ENCODE data around the gene CIB4. TPM values are rescaled to one million over a fixed set of nuclear protein-coding genes. Genes with fewer than 3 reads are reported as not detected.
A peak's percentile ranks its signal among the peaks of the same experiment; 100 is the strongest.

Gene CIB4
- total and polyA plus RNA-seq, 2 experiments from 2014 or later, result not detected

DNA sequence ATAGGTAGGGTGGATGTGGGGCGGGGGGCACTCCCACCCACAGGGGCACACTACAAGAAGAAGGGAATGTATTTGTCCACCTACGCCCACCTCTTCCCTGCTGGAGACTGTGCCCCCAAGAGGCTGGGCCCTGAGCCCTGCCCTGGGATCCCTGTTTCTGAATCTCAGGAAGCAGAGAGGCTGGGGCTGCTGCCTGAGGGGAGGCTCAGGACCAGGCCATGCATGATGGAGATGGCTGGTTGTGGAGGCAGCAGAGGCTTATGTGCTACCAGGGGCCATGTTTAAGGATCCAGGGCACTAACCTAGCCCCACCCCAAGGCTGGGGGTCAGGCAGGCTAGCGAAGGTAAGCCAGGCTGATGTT is 82.1 kb downstream of the CIB4 start:
- no peak for TF ChIP-seq CTCF (IDR thresholded peaks at IDR 0.05; ENCODE audit: low read depth, low read length)
- DNase-seq (ENCODE audit: low read depth in 1 of 2, low spot score in 1 of 2), result no peak
- H3K4me1 ChIP-seq (ENCODE audit: low read depth), result no peaks in the 10 kb centered on the region
- H3K9me3 ChIP-seq (ENCODE audit: low read depth), result no peaks in the 10 kb centered on the region
- no peaks in the 10 kb centered on the region for H3K36me3 ChIP-seq
- peaks cover 54% of the 10 kb centered on the region for H3K27me3 ChIP-seq
- H3K27ac ChIP-seq, result no peak overlapping the region
- no peak overlapping the region for H3K4me3 ChIP-seq

GRCh38 chr2:26558271-26559043 is 82.7 kb downstream of the CIB4 start:
- no peak overlapping the region for H3K4me3 ChIP-seq
- H3K27me3 ChIP-seq, result peaks cover 48% of the 10 kb centered on the region

DNA sequence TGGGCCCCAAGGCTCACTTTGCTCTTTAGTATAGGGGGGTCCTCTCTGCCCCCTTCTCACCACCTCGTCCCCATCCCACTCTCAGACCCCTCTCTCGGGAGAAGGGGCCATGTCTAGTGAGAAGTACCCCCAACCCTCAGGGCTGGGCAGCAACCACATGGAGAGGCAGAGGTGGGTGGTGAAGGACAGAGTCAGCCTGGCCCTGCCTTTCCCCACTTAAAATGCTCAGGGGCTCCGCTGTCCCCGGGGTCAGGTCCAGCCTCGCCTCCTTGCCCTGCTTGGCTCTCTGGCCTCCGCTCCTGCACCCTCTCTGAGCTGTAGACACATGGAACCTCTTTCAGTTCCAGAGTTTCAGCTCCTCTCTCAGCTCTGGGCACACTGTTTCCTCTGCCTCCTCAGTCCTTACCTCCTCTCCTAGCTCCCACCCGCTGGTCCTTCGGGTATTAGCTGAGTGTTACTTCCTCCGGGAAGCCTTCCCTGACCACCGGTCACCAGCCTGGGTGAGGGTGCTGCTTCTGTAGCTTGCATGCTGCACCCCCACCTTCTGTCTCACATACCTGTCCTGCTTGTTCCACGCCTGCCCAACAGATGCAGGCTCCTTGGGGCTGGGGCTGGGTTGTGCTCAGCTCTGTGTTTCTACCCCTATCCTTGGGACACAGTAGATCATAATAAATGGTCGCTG is 83.8 kb downstream of the CIB4 start:
- Histone ChIP-seq H3K4me1 (ENCODE audit: low read depth) (no peaks in the 10 kb centered on the region), H3K9me3 (ENCODE audit: low read depth) (no peaks in the 10 kb centered on the region), H3K4me3 (no peak overlapping the region), H3K36me3 (no peaks in the 10 kb centered on the region), H3K27ac (no peak overlapping the region), H3K27me3 (peaks cover 38% of the 10 kb centered on the region)
- no peak for DNase-seq (ENCODE audit: low read depth in 1 of 2, low spot score in 1 of 2)
- TF ChIP-seq CTCF (IDR thresholded peaks at IDR 0.05; ENCODE audit: low read depth, low read length), result no peak

More at GRCh38 chr2:26558271-26559043, 82.7 kb downstream of the CIB4 start:
- Histone ChIP-seq H3K4me1 (ENCODE audit: low read depth) (no peaks in the 10 kb centered on the region), H3K36me3 (no peaks in the 10 kb centered on the region), H3K27ac (no peak overlapping the region), H3K9me3 (ENCODE audit: low read depth) (no peaks in the 10 kb centered on the region)
- TF ChIP-seq CTCF (IDR thresholded peaks at IDR 0.05; ENCODE audit: low read depth, low read length), result no peak
- peak in 1 of 2 donors; percentile 38 for DNase-seq (ENCODE audit: low read depth in 1 of 2, low spot score in 1 of 2)

DNA sequence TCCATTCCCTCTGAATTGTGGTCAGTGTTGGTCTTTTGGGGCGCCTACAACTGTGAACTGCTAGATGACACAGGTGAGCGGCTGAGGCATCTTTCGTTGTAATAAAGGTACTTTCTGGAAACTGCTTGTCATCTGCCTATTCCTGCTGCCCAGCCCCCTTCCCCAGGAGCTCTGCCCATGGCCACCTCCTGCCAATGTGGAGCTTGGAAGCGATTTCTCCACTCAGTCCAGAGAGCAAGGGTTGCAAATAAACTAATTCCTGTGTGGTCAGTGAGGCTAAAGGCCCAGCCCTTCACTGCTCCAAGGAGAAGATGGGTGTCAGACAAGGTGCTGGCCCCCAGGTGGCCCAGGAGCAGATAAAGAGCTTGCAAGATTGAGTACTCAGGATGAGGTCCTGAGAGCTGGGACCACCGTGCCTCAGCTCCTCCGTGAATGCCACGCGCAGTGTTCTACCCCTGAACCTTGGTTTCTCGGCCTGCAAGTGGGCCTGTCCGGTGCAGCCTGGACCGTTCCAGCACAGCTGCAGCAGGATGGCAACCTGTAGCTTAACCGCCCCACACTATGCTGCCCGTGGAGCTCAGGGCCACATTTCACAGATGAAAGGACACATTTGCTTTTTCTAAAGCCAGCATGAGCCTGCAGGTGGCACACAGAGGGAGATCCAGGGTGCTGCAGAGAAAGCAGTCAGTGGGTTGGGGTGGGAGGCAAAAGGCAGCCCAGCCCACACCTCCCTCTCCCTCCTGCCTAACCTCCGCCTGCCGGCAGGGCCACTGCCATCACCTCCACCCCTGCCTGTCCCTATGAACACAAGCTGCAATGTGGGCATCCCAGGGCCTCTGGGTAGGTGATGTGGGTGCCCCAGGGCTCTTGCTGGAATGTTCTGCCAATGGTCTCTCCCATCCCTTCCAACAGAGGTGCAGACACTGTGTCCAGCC is 84.6 kb downstream of the CIB4 start:
- no peak overlapping the region for H3K27ac ChIP-seq
- no peaks in the 10 kb centered on the region for H3K9me3 ChIP-seq (ENCODE audit: low read depth)
- no peaks in the 10 kb centered on the region for H3K36me3 ChIP-seq
- TF ChIP-seq CTCF (IDR thresholded peaks at IDR 0.05; ENCODE audit: low read depth, low read length), result no peak
- H3K4me3 ChIP-seq, result no peak overlapping the region
- H3K4me1 ChIP-seq (ENCODE audit: low read depth), result no peaks in the 10 kb centered on the region
- DNase-seq (ENCODE audit: low read depth in 1 of 2, low spot score in 1 of 2), result no peak
- H3K27me3 ChIP-seq, result peaks cover 30% of the 10 kb centered on the region

Measured in cardiac muscle cell (in vitro differentiated cells and primary cell).